ENCODE data around the gene CST3.
A peak's percentile ranks its signal among the peaks of the same experiment; 100 is the strongest.
"Not testable (repeated sequence)": the region's sequence is repeated elsewhere in the genome, so short reads cannot be mapped to it uniquely, and the experiment has no call there.

The CST3 gene

GRCh38 chr20:23623666-23624323 lies 14.0 kb downstream of the CST3 start:
- H3K27ac ChIP-seq = no peak overlapping the region

GRCh38 chr20:23622839-23623343 lies 14.9 kb downstream of the CST3 start:
- Histone ChIP-seq H3K27ac (no peak overlapping the region), H3K4me3 (ENCODE audit: low read depth, low read length) (no peak overlapping the region), H3K9me3 (ENCODE audit: severe bottlenecking) (no peaks in the 10 kb centered on the region), H3K27me3 (ENCODE audit: insufficient read depth, low read depth, severe bottlenecking) (no peaks in the 10 kb centered on the region), H3K36me3 (no peaks in the 10 kb centered on the region)
- no peak for DNase-seq
- no peak for TF ChIP-seq CTCF (IDR thresholded peaks at IDR 0.05; ENCODE audit: low read depth, low read length)

More at GRCh38 chr20:23623666-23624323, 14.0 kb downstream of the CST3 start:
- no peak for DNase-seq
- TF ChIP-seq CTCF (IDR thresholded peaks at IDR 0.05; ENCODE audit: low read depth, low read length) = no peak
- H3K27me3 ChIP-seq (ENCODE audit: insufficient read depth, low read depth, severe bottlenecking) = no peaks in the 10 kb centered on the region
- no peaks in the 10 kb centered on the region for H3K9me3 ChIP-seq (ENCODE audit: severe bottlenecking)
- no peaks in the 10 kb centered on the region for H3K36me3 ChIP-seq
- no peak overlapping the region for H3K4me3 ChIP-seq (ENCODE audit: low read depth, low read length)

- not testable (repeated sequence) for DNase-seq; H3K4me3 ChIP-seq (ENCODE audit: low read depth, low read length); H3K27ac ChIP-seq; H3K27me3 ChIP-seq (ENCODE audit: insufficient read depth, low read depth, severe bottlenecking); H3K9me3 ChIP-seq (ENCODE audit: severe bottlenecking); H3K36me3 ChIP-seq
These were observed 15.4 kb downstream of the CST3 start for GRCh38 chr20:23622401-23622800.

GRCh38 chr20:23620670-23621386 lies 16.9 kb downstream of the CST3 start:
- H3K4me3 ChIP-seq (ENCODE audit: low read depth, low read length); H3K27ac ChIP-seq; H3K36me3 ChIP-seq; DNase-seq; H3K9me3 ChIP-seq (ENCODE audit: severe bottlenecking); H3K27me3 ChIP-seq (ENCODE audit: insufficient read depth, low read depth, severe bottlenecking): not testable (repeated sequence)

- Histone ChIP-seq H3K36me3 (no peaks in the 10 kb centered on the region), H3K27me3 (ENCODE audit: insufficient read depth, low read depth, severe bottlenecking) (no peaks in the 10 kb centered on the region), H3K4me3 (ENCODE audit: low read depth, low read length) (no peak overlapping the region), H3K27ac (no peak overlapping the region), H3K9me3 (ENCODE audit: severe bottlenecking) (no peaks in the 10 kb centered on the region)
- no peak for DNase-seq
- TF ChIP-seq CTCF (IDR thresholded peaks at IDR 0.05; ENCODE audit: low read depth, low read length) = no peak
These were observed 23.6 kb downstream of the CST3 start for GRCh38 chr20:23614163-23614562.

GRCh38 chr20:23613676-23614075 lies 24.1 kb downstream of the CST3 start:
- H3K36me3 ChIP-seq = no peaks in the 10 kb centered on the region
- no peaks in the 10 kb centered on the region for H3K9me3 ChIP-seq (ENCODE audit: severe bottlenecking)
- H3K4me3 ChIP-seq (ENCODE audit: low read depth, low read length) = no peak overlapping the region
- no peak for TF ChIP-seq CTCF (IDR thresholded peaks at IDR 0.05; ENCODE audit: low read depth, low read length)
- H3K27ac ChIP-seq = 0 out of 2 replicates have a peak overlapping the region, but pooled peaks have one; percentile 32
- DNase-seq = no peak
- H3K27me3 ChIP-seq (ENCODE audit: insufficient read depth, low read depth, severe bottlenecking) = no peaks in the 10 kb centered on the region
